DND-41 (cell line): ENCODE results near the gene DHH.
"Not testable (repeated sequence)": the region's sequence is repeated elsewhere in the genome, so short reads cannot be mapped to it uniquely, and the experiment has no call there.

Experiments
- ATAC-seq: fragments of 200-7000 bp; cut with Tn5 transposase; 3 replicates; pipeline ENCODE4 v1.9.1; 2021; ENCODE audit warnings: low read depth; ENCODE audit not compliant: insufficient read depth
- DNase-seq: peaks from one replicate; pipeline ENCODE4 v3.0.0-alpha.2; 2020
- H2AFZ ChIP-seq: 2 replicates; pipeline ENCODE4 v1.6.0; 2012; ENCODE audit warnings: low read depth, low read length
- H3K27ac ChIP-seq: 2 replicates; pipeline ENCODE4 v1.5.1; 2012; ENCODE audit warnings: low read length, inconsistent platforms
- H3K27me3 ChIP-seq: fragments of 200-600 bp; sonication (generic); 2 replicates; pipeline ENCODE4 v1.6.0; 2012; ENCODE audit warnings: low read length, mild to moderate bottlenecking, inconsistent platforms; ENCODE audit not compliant: insufficient read depth, poor library complexity
- H3K36me3 ChIP-seq: 2 replicates; pipeline ENCODE4 v1.5.1; 2012; ENCODE audit warnings: low read length, inconsistent platforms; ENCODE audit not compliant: insufficient read depth
- H3K4me1 ChIP-seq: 2 replicates; pipeline ENCODE4 v1.5.1; 2012; ENCODE audit warnings: mild to moderate bottlenecking, low read length; ENCODE audit not compliant: insufficient read depth
- H3K4me2 ChIP-seq: 2 replicates; pipeline ENCODE4 v1.6.0; 2012; ENCODE audit warnings: mild to moderate bottlenecking, moderate library complexity, low read length, inconsistent platforms; ENCODE audit not compliant: insufficient read depth
- H3K4me3 ChIP-seq, 2 experiments: fragments of 200-600 bp in 1 of 2; shearing (Covaris generic) in 1 of 2; 2 replicates each; pipeline ENCODE4 v1.5.1; 2012 to 2016; ENCODE audit warnings: inconsistent platforms in 2 of 2, low read length in 2 of 2, mild to moderate bottlenecking in 2 of 2, low read depth in 1 of 2, moderate library complexity in 1 of 2
- H3K79me2 ChIP-seq: 2 replicates; pipeline ENCODE4 v1.6.0; 2012; ENCODE audit warnings: low read length, inconsistent platforms; ENCODE audit not compliant: insufficient read depth
- H3K9ac ChIP-seq: 2 replicates; pipeline ENCODE4 v1.6.0; 2012; ENCODE audit warnings: low read depth, mild to moderate bottlenecking, inconsistent platforms, low read length, moderate library complexity
- H3K9me3 ChIP-seq: 2 replicates; pipeline ENCODE4 v1.5.1; 2012; ENCODE audit warnings: low read length, moderate library complexity, mild to moderate bottlenecking, inconsistent platforms; ENCODE audit not compliant: insufficient read depth, severe bottlenecking
- H4K20me1 ChIP-seq: 2 replicates; pipeline ENCODE4 v1.6.0; 2012; ENCODE audit warnings: low read length; ENCODE audit not compliant: insufficient read depth
- CTCF ChIP-seq: IDR thresholded peaks from 2 replicates; pipeline ENCODE4 v1.5.1; 2012; ENCODE audit warnings: borderline replicate concordance, low read length, moderate library complexity, mild to moderate bottlenecking; ENCODE audit not compliant: poor library complexity, severe bottlenecking; ENCODE audit errors: extremely low read depth
- EZH2 ChIP-seq: IDR thresholded peaks from 3 replicates; pipeline ENCODE4 v1.6.1; 2012; ENCODE audit warnings: borderline replicate concordance, low read depth, mild to moderate bottlenecking, moderate library complexity, low read length, inconsistent platforms; ENCODE audit not compliant: severe bottlenecking

Gene DHH

GRCh38 chr12:49064767-49065152 is 29.8 kb downstream of the DHH start:
- H3K4me3 ChIP-seq = no peak overlapping the region
- no peaks in the 10 kb centered on the region for H3K27me3 ChIP-seq
- H3K79me2 ChIP-seq = peaks cover 32% of the 10 kb centered on the region
- H2AFZ ChIP-seq = no peak overlapping the region
- peaks cover 16% of the 10 kb centered on the region for H3K36me3 ChIP-seq
- ATAC-seq = no peak
- no peaks in the 10 kb centered on the region for H3K9me3 ChIP-seq
- H3K27ac ChIP-seq = no peak overlapping the region
- no peak for DNase-seq
- no peak overlapping the region for H3K4me2 ChIP-seq
- H3K4me1 ChIP-seq = peaks cover 27% of the 10 kb centered on the region
- H3K9ac ChIP-seq = no peak overlapping the region
- no peak for TF ChIP-seq EZH2
- no peak for TF ChIP-seq CTCF
- no peaks in the 10 kb centered on the region for H4K20me1 ChIP-seq

DNA sequence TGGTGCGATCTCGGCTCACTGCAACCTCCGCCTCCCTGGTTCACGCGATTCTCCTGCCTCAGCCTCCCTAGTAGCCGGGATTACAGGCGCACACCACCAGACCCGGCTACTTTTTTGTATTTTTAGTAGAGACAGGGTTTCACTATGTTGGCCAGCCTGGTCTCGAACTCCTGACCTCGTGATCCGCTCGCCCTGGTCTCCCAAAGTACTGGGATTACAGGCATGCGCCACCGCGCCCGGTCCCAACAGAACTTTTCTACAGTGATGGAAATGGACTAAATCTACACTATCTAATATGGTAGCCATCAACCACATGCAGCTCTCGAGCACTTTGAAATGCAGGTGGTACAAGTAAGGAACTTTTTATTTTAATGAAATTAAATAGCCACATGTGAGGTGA is 32.7 kb downstream of the DHH start:
- H3K9ac ChIP-seq = peak overlapping the region; percentile 99; the same call in 1 of the 2 replicates
- H3K4me3 ChIP-seq = peak overlapping the region in 1 of 2 experiments; percentile 84; a peak in 1 of 4 replicates
- not testable (repeated sequence) for DNase-seq, H3K27me3 ChIP-seq, H3K27ac ChIP-seq, H3K9me3 ChIP-seq, ATAC-seq
- H2AFZ ChIP-seq = peak overlapping the region; percentile 93; the same call in 1 of the 2 replicates
- H3K4me1 ChIP-seq = peaks cover 39% of the 10 kb centered on the region
- peak overlapping the region; percentile 99; the same call in 1 of the 2 replicates for H3K4me2 ChIP-seq
- peaks cover 41% of the 10 kb centered on the region for H3K36me3 ChIP-seq
- peaks cover 26% of the 10 kb centered on the region for H4K20me1 ChIP-seq
- peaks cover 48% of the 10 kb centered on the region for H3K79me2 ChIP-seq

- Histone ChIP-seq H3K27me3 (no peaks in the 10 kb centered on the region), H3K9ac (peak overlapping the region; percentile 99), H3K4me2 (peak overlapping the region; percentile 99), H3K36me3 (peaks cover 44% of the 10 kb centered on the region), H2AFZ (peak overlapping the region; percentile 93), H3K27ac (peak overlapping the region; percentile 100), H3K4me1 (peaks cover 46% of the 10 kb centered on the region), H3K4me3 (peak overlapping the region; percentile 84 to 96), H3K9me3 (no peaks in the 10 kb centered on the region), H4K20me1 (peaks cover 33% of the 10 kb centered on the region), H3K79me2 (peaks cover 55% of the 10 kb centered on the region)
- DNase-seq = no peak
- no peak for ATAC-seq
- no peak for TF ChIP-seq CTCF
- no peak for TF ChIP-seq EZH2
Measured at GRCh38 chr12:49061157-49061650, 33.4 kb downstream of the DHH start.

GRCh38 chr12:49060237-49061156 is 34.1 kb downstream of the DHH start, which contains the start of gene KMT2D:
Gene KMT2D (minus strand): TSS chr12:49060794. CDS start chr12:49055324, 5,470 bp downstream.
- peaks cover 62% of the 10 kb centered on the region for H3K79me2 ChIP-seq

More at GRCh38 chr12:49060237-49061156, 34.1 kb downstream of the DHH start, which contains the start of gene KMT2D:
- TF ChIP-seq CTCF = peak; percentile 38
- TF ChIP-seq EZH2 = no peak
- peak within 1 kb of the TSS; percentile 99 for H3K4me2 ChIP-seq
- peak within 1 kb of the TSS; percentile 99 for H3K9ac ChIP-seq
- H4K20me1 ChIP-seq = peaks cover 40% of the 10 kb centered on the region
- no peaks in the 10 kb centered on the region for H3K9me3 ChIP-seq
- peak within 1 kb of the TSS; percentile 93 for H2AFZ ChIP-seq
- H3K27ac ChIP-seq = peak within 1 kb of the TSS; percentile 100
- H3K36me3 ChIP-seq = peaks cover 50% of the 10 kb centered on the region
- peak within 1 kb of the TSS; percentile 84 to 96 for H3K4me3 ChIP-seq
- ATAC-seq (peak; percentile 76), DNase-seq (peak; percentile 93)
- H3K27me3 ChIP-seq = no peaks in the 10 kb centered on the region
- H3K4me1 ChIP-seq = peaks cover 53% of the 10 kb centered on the region
